NCI-H82 (cell line): Measurements from ENCODE around the gene EIF4G3.
A peak's percentile ranks its signal among the peaks of the same experiment; 100 is the strongest.
"Not testable (repeated sequence)": the region's sequence is repeated elsewhere in the genome, so short reads cannot be mapped to it uniquely, and the experiment has no call there.

Source experiments
- DNase-seq: peaks from one replicate; lab custom pipeline; 2025; lab: John Stamatoyannopoulos, UW

The EIF4G3 gene

DNA sequence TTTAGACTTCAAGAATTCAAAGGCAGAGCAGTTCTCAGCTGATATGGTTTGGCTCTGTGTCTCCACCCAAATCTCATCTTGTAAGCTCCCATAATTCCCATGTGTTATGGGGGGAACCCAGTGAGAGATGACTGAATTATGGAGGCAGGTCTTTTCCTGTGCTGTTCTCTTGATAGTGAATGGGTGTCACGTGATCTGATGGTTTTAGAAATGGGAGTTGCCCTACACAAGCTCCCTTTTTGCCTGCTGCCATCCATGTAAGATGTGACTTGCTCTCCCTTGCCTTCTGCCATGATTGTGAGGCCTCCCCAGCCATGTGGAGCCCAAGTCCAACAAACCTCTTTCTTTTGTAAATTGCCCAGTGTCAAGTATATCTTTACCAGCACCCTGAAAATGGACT lies 146.5 kb downstream of the EIF4G3 start:
- no peak for DNase-seq

DNA sequence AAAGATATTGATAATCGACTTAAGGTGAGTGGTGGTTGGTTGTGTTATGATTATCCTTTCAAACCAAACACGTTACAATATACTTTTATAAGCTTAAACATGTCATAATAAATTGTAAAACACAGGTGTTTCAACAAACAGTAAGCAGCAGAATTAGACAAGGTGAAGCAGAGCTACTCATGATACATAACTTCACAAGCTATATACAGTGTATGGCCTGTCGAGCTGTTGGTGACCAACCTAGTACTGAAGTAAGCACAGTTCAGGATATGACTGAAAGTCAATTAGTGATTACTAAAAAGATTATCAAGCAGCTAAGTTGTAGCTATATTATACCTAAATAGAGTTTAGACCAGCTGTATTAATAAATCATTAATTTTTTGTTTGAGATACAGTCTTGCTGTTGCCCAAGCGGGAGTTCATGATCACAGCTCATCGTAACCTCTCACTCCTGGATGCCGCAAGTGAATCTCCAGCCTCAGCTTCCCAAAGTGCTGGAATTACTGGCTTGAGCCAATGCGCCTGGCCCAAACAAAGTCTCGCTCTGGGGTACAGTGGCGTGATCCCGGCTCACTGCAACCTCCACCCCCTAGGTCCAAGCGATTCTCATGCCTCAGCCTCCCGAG lies 148.1 kb downstream of the EIF4G3 start:
- DNase-seq: peak; percentile 34

DNA sequence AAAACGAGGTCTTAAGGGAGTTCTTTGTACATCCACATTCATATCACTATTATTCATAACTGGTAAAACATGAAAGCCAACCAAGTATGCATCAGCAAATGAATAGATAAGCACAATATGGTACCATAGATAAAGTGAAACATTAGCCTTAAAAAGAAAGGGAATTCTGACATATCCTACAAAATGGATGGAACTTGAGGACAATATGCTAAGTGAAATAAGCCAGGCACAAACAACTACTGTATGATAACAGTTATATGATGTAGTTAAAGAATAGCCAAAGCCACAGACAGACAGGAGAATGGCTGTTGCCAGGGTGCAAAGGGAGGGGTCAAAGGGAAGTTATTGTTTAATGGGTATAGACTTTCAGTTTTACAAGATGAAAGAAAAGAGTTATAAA lies 148.9 kb downstream of the EIF4G3 start:
- DNase-seq: no peak

DNA sequence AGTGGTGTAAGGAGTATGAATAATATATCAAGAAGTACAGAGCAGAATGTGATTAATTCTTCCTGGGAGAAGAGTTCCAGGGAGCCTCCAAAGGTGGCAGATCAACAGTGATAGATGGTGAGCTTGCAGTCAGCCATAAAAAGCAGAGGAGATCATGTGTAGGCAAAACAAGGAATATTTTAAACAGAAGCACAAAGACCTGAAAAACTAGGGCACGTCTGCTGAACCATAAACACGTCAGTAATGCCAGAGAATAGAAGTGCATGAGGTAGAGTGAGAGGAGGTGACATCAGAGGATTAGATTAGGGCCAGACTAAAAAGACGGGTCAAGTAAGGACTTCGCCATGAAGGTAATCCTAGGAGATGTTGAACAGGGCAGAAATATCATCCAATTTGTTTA lies 151.8 kb downstream of the EIF4G3 start:
- peak; percentile 90 for DNase-seq

DNA sequence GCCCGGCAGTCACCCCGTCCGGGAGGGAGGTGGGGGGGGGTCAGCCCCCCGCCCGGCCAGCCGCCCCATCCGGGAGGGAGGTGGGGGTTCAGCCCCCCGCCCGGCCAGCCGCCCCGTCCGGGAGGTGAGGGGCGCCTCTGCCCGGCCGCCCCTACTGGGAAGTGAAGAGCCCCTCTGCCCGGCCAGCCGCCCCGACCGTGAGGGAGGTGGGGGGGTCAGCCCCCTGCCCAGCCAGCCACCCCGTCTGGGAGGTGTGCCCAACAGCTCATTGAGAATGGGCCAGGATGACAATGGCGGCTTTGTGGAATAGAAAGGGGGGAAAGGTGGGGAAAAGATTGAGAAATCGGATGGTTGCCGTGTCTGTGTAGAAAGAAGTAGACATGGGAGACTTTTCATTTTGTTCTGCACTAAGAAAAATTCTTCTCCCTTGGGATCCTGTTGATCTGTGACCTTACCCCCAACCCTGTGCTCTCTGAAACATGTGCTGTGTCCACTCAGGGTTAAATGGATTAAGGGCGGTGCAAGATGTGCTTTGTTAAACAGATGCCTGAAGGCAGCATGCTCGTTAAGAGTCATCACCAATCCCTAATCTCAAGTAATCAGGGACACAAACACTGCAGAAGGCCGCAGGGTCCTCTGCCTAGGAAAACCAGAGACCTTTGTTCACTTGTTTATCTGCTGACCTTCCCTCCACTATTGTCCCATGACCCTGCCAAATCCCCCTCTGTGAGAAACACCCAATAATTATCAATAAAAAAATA lies 152.4 kb downstream of the EIF4G3 start:
- DNase-seq: not testable (repeated sequence)

DNA sequence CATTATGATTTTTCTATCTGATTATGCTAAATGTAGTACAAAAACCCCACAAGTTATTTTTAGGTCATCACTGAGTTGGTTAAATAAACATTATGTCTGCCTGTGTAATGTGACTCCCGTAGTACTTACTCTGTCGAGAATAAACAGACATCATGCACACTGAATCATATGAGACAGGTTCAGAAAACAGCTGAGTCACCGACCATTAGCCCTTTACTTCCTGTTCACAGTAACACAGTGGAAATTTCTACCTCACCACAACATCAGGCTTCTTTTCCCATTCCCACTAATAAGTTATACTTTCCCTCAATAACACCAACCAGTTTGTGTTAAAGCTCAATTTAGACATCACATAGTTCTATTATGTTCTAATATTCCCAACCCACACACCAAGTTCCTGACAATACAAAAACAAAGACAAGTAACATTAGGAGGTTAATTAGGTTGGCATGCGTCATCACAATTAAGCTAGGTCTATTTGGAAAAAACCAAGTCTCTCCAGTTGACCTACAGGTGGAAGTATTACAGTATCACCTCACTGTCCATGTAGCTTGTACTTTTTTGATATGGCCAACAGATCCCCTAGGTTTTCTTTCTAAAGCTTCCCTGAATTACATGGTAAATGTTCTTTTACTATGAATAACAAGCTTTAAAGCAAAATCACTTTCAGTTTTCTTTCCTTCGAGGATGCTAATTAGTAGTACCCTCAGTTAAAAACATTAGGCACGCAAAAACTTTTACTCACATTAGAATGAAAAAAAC lies 154.2 kb downstream of the EIF4G3 start:
- DNase-seq: peak; percentile 54

DNA sequence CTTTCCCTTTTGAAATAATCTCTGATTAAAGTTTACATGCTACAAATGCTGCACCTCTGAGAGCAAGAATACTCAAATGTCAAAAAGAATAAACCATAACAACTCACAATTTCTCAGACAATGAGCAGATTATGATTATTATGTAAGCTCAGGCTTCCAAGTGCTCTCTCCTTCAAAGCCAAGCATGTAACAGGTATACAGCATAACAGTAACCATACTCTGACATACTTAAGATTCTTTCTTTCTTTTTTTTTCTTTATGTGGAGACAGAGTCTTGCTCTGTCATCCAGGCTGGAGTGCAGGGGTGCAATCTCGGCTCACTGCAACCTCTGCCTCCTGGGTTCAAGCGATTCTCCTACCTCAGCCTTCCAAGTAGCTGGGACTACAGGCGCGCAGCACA lies 155.4 kb downstream of the EIF4G3 start:
- no peak for DNase-seq

DNA sequence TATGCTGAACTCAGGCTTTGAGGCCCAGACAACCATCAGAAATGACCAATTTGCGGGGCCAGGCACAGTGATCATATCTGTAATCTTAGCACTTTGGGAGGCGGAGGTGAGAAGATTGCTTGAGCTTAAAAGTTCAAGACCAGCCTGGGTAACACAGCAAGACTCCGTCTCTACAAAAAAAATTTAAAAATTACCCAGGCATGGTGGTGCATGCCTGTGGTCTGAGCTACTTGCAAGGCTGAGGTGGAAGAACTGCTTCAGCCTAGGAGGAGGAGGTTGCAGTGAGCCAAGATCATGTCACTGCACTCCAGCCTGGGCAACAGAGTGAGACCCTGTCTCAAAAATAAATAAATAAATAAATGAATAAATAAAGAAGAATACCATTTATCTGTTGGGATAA lies 156.5 kb downstream of the EIF4G3 start:
- no peak for DNase-seq

DNA sequence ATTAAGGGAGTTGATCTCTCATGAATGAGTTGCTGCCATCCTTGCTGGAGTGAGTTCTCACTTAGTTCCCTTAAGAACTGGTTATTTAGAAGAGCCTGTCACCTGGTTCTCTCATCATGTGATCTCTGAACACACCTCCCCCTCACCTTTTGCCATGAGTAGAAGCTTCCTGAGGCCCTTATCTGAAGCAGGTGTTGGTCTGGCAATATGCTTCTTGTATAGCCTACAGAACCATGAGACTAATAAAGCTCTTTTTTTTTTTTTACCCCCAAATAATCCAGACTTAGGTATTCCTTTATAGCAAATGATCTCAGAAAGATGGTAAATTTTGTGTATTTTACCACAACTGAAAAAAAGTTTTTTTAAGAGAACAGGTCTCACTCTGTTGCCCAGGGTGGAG lies 158.0 kb downstream of the EIF4G3 start:
- DNase-seq: no peak

DNA sequence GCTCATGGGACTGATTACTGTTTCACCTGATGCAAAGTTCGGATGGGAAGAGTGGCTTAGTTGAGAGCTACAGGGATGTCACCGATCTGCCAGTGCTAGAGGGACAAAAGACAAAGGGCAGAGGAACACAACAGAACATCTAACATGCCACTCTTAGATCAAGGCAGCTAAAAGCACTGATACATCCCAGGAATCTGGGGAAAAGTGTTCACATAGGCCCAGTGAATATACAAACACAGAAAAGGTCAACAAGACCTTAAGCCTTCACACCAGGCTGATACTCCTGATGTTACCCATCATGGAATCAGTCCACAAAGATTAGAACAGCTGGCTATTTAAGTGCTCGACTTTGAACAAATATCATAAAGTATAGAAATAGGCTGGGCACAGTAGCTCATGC lies 163.2 kb downstream of the EIF4G3 start:
- no peak for DNase-seq

DNA sequence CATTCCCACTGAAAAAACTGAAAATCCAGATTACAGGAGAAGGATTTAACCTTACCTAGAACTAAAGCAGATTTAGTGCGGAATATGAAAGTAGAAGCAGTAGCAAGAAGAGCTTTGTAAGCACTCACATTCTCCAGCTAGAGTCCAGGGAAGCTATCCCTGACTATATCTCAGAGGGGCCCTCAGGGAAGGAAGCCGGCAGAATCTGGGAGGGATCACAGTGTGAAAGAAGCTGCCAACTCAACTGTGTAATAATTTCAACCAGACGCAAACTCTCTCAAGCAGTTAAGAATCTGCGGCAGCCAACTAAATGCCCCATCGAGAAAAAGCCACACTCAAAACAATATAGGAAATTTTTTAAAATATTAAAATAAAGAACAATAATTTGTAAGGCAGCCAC lies 163.8 kb downstream of the EIF4G3 start:
- no peak for DNase-seq

DNA sequence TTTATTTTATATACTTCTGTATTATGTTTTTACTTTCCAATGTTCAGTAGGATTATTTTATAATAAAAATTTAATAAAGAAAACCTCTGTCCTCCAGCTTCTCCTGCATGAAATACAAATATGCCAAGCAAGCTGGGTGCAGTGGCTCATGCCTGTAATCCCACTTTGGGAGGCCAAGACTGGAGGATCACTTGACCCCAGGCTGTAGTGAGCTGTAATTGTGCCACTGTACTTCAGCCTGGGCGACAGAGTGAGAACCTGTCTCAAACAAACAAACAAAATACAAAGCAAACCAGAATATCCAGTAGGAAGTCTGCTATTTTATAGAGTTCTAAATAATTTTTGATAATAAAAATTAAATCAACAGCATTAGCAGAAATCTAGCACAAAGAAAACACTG lies 168.8 kb downstream of the EIF4G3 start:
- no peak for DNase-seq

DNA sequence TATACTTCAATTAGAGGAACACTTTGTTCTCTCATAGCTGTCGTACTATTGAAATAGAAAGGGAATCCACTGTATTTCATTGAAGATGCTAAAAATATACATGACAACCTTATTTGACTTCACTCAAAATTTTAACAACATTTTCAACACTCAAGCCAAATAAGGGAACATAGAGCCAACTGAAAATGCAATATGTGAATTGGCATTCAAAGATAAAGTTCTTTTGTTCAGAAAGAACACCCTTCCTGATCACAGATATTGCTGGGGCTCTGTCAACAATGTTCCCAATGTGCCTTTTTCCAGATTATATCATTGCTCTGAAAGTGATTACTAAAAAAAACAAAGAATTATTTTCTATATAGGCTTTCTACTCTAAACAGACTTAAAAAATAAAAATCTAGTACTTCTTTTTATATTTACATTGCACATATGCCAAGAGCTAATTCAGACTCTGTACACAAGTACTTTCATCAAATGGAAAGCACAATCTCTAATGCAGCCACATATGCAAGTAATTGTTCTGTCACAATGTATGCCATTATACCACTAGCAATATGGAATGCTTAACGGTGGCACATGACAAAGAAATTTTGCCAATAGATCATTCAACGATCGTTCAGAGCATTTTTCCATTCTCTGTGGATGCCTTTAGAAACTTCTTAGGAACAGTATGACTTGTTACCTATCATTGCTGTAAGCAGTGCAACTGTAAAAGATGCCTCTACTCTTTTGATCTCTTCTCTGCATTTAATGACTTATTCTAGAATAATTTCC lies 171.0 kb downstream of the EIF4G3 start:
- DNase-seq: no peak

DNA sequence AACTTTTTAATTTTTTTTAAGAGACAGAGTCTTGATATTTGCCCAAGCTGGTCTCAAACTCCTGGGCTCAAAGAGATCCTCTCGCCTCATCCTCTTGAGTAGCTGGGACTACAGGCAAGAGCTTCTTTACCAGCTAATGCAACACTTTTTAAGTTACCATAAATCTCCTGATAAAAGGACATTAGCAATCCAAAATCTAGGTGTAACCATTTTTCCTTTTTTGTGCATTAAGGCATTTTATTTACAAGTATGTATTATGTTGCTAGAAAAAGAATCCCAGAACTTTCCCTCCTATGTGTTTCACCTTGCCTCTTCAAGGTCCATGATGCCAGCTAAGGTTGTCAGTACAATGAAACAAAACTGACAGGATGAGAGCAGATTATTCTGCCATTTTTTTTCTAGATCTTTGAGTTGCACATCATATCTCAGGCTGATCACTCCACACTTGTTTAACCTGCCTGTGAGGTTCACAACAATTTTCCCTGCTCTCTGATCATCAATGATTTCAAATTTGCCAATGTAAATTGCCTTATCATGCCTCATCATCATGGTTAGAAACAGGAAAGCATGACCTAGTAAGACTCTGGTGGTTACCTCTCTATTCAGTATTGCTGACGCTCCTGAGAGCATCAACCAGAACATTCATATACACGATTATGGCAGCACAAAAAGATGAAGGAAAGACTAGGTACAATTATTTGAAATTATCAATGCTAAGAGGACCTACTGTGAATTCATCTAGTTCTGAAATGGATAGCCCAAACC lies 173.2 kb downstream of the EIF4G3 start:
- no peak for DNase-seq

DNA sequence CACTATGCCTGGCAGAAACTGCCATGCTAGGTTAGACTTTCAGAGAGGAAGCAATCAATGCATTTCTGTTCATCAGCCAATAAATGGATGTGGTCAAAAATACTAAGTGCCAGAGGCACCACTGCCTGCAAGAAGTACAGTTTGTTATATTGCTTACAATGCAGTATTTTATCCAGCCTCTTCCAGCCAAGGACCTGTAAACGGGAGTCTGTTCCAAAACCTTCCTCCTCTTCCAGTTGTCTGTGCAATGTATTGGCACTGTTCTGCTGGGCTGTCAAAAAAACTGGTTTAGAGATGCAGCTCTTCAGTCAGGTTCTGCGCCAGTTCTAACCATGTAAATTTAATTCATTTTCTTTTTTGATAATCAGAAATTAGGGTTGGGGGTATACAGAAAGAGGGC lies 175.7 kb downstream of the EIF4G3 start:
- no peak for DNase-seq

DNA sequence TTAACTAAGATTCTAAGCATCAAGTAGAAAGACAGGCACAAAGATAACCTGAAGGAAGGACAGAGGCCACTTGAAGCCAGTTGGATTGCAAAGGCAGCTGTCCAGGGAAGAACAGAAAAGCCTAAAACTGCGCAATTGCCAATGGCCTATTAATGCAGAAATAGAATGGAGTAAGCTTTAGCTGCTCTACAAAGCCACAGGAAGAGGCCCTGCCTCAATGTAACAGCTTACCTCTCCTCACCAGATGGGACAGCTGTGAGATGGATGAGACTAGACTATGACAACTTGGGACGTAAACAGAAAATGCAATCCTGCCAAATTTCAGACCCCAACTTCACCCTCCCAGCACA lies 176.5 kb downstream of the EIF4G3 start:
- DNase-seq: peak; percentile 44

DNA sequence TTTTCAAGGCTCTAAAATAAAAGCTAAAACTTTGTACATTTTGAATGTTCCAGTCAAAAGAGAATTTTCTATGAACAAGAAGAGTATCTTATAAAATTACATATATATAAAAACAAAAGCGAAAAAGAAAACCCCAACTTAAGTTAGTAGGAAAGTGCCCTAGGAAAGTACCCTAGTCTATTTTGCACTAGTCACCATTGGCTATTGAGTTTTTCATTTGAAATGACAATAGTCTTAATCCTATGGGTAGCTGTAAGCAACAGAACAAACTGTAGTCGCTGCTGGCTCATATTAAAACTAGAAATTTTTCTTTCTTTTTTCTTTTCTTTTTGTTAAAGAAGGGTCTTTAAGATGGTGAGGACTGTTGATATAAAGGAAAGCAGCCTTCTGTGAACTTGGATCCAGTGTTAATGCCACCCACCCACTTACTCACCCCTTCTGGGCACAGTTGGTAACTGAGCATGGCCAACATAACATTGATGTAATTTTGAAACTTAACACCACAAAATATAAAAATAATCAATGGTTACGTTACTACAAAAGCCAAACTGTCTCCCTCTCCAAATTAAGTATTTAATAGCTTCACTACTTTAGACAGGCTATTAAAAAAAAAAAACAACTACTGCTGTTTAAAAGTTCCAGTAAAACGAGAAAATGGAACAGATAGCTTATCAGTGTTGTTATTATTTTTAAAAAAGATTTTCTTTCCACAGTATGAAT lies 177.0 kb downstream of the EIF4G3 start:
- no peak for DNase-seq

DNA sequence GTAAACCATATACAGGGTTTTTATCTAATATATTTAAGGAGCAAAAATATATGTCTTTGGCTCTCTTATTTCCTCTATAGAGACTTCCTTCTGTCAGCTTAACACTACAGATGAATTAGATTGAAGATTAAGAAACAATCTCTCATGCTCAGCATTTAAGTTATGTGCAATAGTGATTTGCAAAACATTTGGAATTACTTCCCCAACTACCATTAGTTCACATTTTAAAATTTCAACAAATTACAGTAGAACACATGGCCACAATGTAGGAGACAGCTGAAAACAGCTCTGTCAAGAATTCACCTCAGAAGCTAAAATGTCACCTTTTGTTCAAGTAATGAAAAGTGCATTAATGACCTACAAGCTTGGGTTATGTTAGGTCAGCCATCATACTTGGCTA lies 177.9 kb downstream of the EIF4G3 start:
- DNase-seq: no peak

DNA sequence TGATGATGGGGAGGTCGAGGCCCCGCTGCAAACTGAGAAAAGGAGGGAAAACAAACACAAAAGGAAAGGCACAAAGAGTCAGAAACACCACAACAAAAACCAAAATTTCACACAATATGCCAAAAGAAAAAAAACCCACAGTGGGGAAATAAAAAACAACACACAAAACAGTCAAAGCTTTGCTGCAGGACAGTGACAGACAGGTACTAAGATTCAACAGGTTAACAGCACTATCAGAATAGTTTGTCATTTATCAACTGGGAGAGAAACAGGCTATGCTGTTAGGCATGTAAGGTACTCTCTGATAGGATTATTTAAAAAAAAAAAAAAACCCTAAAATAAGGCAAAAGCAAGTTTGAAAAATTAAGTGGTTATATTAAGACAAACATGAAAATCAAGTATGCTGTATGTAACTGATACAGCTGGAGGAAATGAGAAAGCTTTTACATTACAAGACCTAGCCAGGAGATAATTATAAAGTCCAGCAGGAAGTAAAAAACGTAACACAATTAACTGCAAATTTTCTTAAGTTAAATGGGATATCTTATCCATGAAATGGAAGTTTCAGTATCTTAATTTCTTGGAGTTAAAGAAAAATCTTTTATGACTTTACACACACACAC lies 179.0 kb downstream of the EIF4G3 start:
- DNase-seq: no peak

DNA sequence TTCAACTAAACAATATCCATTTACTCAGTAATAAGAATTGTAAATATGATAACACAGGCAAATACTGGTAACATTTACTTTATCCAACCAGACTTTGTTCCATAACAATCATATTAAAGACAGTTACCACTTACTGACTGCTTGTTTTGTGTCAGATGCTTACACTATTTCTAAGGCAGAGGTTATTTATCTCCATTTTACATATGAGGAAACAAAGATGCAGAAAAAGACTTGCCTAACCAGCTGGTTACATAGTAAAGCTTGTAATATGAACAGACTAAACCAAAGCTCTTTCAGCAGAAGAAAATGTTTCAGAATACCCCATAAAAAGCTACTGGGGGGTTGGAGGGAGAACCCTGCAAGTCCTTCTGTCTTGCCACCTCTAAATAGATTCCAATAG lies 180.1 kb downstream of the EIF4G3 start:
- DNase-seq: no peak
